Measurements from ENCODE around the gene GNG8. TPM values are rescaled to one million over a fixed set of nuclear protein-coding genes. Genes with fewer than 3 reads are reported as not detected.

Gene GNG8
- total and polyA plus RNA-seq, 2 of the 13 experiments (the other 11 are each of a cell fraction or from before 2014, with no cell fraction given), result not detected

- TF ChIP-seq RFXANK (CRISPR knock-in tag; IDR thresholded peaks at IDR 0.05), result peak; percentile 77; the same call in 1 of the 2 replicates
- TF ChIP-seq ZC3H13 (CRISPR knock-in tag; IDR thresholded peaks at IDR 0.05), result no peak
- peak; percentile 99 for TF ChIP-seq ZBTB14 (CRISPR knock-in tag; IDR thresholded peaks at IDR 0.05)
- TF ChIP-seq PAF1 (CRISPR knock-in tag; IDR thresholded peaks at IDR 0.05), result no peak
- no peak; the same call in 1 of the 2 replicates for TF ChIP-seq ZNF850 (CRISPR knock-in tag; conservative IDR thresholded peaks at IDR 0.05)
- peak; percentile 93 for TF ChIP-seq PHF21A (CRISPR knock-in tag; IDR thresholded peaks at IDR 0.05)
- TF ChIP-seq ZNF83 (CRISPR knock-in tag; IDR thresholded peaks at IDR 0.05; ENCODE audit: borderline replicate concordance), result no peak
- TF ChIP-seq MAX (IDR thresholded peaks at IDR 0.05), result no peak; the same call in none of the 2 replicates
- peak; percentile 42 for TF ChIP-seq MED1 (CRISPR knock-in tag; IDR thresholded peaks at IDR 0.05)
- peak; percentile 73; the same call in 1 of the 2 replicates for TF ChIP-seq ZBTB8A (CRISPR knock-in tag; IDR thresholded peaks at IDR 0.05; ENCODE audit: borderline replicate concordance, low read depth)
- peak; percentile 26; the same call in 1 of the 2 replicates for TF ChIP-seq MEF2D (CRISPR knock-in tag; IDR thresholded peaks at IDR 0.05)
- peak; percentile 77; the same call in 1 of the 2 replicates for TF ChIP-seq ZMYM3 (CRISPR knock-in tag; IDR thresholded peaks at IDR 0.05)
- TF ChIP-seq TFDP1 (CRISPR knock-in tag; IDR thresholded peaks at IDR 0.05; ENCODE audit: borderline replicate concordance), result peak; percentile 71; the same call in 1 of the 2 replicates
- TF ChIP-seq MYC (CRISPR knock-in tag; IDR thresholded peaks at IDR 0.05; ENCODE audit: borderline replicate concordance), result peak; percentile 77; the same call in 1 of the 2 replicates
- TF ChIP-seq ZNF770 (CRISPR knock-in tag; IDR thresholded peaks at IDR 0.05), result no peak
- no peak for TF ChIP-seq GPBP1L1 (CRISPR knock-in tag; IDR thresholded peaks at IDR 0.05)
- TF ChIP-seq GABPA (IDR thresholded peaks at IDR 0.05; ENCODE audit: low read depth, low read length), result no peak
- TF ChIP-seq GABPA (CRISPR knock-in tag; IDR thresholded peaks at IDR 0.05; ENCODE audit: low read depth), result no peak
- TF ChIP-seq ZBTB42 (CRISPR knock-in tag; IDR thresholded peaks at IDR 0.05), result peak; percentile 91; the same call in 1 of the 2 replicates
- peak; percentile 48; the same call in 1 of the 2 replicates for TF ChIP-seq GLI4 (CRISPR knock-in tag; IDR thresholded peaks at IDR 0.05; ENCODE audit: borderline replicate concordance)
- no peak for TF ChIP-seq RBM22 (optimal IDR thresholded peaks at IDR 0.05; ENCODE audit: low read length)
- TF ChIP-seq ZNF672 (CRISPR knock-in tag; IDR thresholded peaks at IDR 0.05), result no peak
- TF ChIP-seq NFIC (IDR thresholded peaks at IDR 0.05; ENCODE audit: low read length), result peak; percentile 58
- TF ChIP-seq TP53 (CRISPR knock-in tag; conservative IDR thresholded peaks at IDR 0.05), result peak; percentile 77; the same call in 1 of the 2 replicates
- TF ChIP-seq NAIF1 (CRISPR knock-in tag; IDR thresholded peaks at IDR 0.05; ENCODE audit: borderline replicate concordance), result no peak
Measured at GRCh38 chr19:46600384-46601317, 35.4 kb downstream of the GNG8 start (continued).
